ENCODE data around the gene BANP. TPM values are rescaled to one million over a fixed set of nuclear protein-coding genes. Genes with fewer than 3 reads are reported as not detected.

The BANP gene
- total RNA-seq, 1 experiment from 2014 or later: 24.2 TPM

GRCh38 chr16:87960852-87961251 is 9.6 kb downstream of the BANP start:
- Histone ChIP-seq H3K4me3 (ENCODE audit: low read length) (no peak overlapping the region), H4K20me1 (ENCODE audit: low read length) (0 out of 2 replicates have a peak, but pooled peaks cover 4% of the 10 kb centered on the region), H3K4me1 (ENCODE audit: insufficient read depth, low read length) (peaks cover 11% of the 10 kb centered on the region; the same call in 1 of the 2 replicates), H3F3A (ENCODE audit: low read length, unreplicated experiment) (no peaks in the 10 kb centered on the region), H3K9ac (ENCODE audit: low read length) (no peak overlapping the region), H2AFZ (ENCODE audit: low read length) (no peak overlapping the region), H3K9me2 (replicated peaks; ENCODE audit: low read length) (no peaks in the 10 kb centered on the region), H3K79me2 (ENCODE audit: low read length) (peaks cover 99% of the 10 kb centered on the region), H3K36me3 (ENCODE audit: low read depth, low read length) (no peaks in the 10 kb centered on the region), H3K9me3 (ENCODE audit: low read length) (no peaks in the 10 kb centered on the region), H3K27me3 (ENCODE audit: low read length) (no peaks in the 10 kb centered on the region), H3K4me2 (ENCODE audit: low read length) (no peak overlapping the region), H3K27ac (ENCODE audit: low read length) (no peak overlapping the region)
- no TSS peak for BruUV-seq (replicated peaks)
- intact Hi-C loops (cut with micrococcal nuclease): no loop called here
- ATAC-seq (no peak), DNase-seq (no peak)
- ChIA-PET CTCF (no interaction called here), POLR2A (ENCODE audit: unreplicated experiment) (no interaction called here)
- TF ChIP-seq EZH2phosphoT487 (IDR thresholded peaks at IDR 0.05; ENCODE audit: borderline replicate concordance, low read length) (no peak), CTCF (conservative IDR thresholded peaks at IDR 0.05; ENCODE audit: low read depth, low read length) (no peak), EZH2 (IDR thresholded peaks at IDR 0.05; ENCODE audit: low read length, unreplicated experiment) (no peak)

- BruUV-seq (replicated peaks): no TSS peak
- POLR2A ChIA-PET (ENCODE audit: unreplicated experiment): no interaction called here
Observed at GRCh38 chr16:87961623-87962022, 10.4 kb downstream of the BANP start.

More at GRCh38 chr16:87961623-87962022, 10.4 kb downstream of the BANP start:
- Histone ChIP-seq H3K4me1 (ENCODE audit: insufficient read depth, low read length) (peaks cover 11% of the 10 kb centered on the region; the same call in 1 of the 2 replicates), H3K9me3 (ENCODE audit: low read length) (no peaks in the 10 kb centered on the region), H3K27me3 (ENCODE audit: low read length) (no peaks in the 10 kb centered on the region), H3F3A (ENCODE audit: low read length, unreplicated experiment) (no peaks in the 10 kb centered on the region), H3K4me2 (ENCODE audit: low read length) (no peak overlapping the region), H3K27ac (ENCODE audit: low read length) (no peak overlapping the region), H3K9me2 (replicated peaks; ENCODE audit: low read length) (no peaks in the 10 kb centered on the region), H3K9ac (ENCODE audit: low read length) (no peak overlapping the region), H3K36me3 (ENCODE audit: low read depth, low read length) (no peaks in the 10 kb centered on the region), H4K20me1 (ENCODE audit: low read length) (0 out of 2 replicates have a peak, but pooled peaks cover 4% of the 10 kb centered on the region), H3K79me2 (ENCODE audit: low read length) (peaks cover 99% of the 10 kb centered on the region), H3K4me3 (ENCODE audit: low read length) (no peak overlapping the region), H2AFZ (ENCODE audit: low read length) (no peak overlapping the region)
- CTCF ChIA-PET: no interaction called here
- DNase-seq: no peak
- TF ChIP-seq CTCF (conservative IDR thresholded peaks at IDR 0.05; ENCODE audit: low read depth, low read length): no peak
- TF ChIP-seq EZH2phosphoT487 (IDR thresholded peaks at IDR 0.05; ENCODE audit: borderline replicate concordance, low read length): no peak
- TF ChIP-seq EZH2 (IDR thresholded peaks at IDR 0.05; ENCODE audit: low read length, unreplicated experiment): no peak
- intact Hi-C loops (cut with micrococcal nuclease): no loop called here
- no peak for ATAC-seq

All from PC-3 (cell line).